Measurements from ENCODE around the gene PODXL2.

Gene PODXL2

GRCh38 chr3:127587876-127588275, 41.1 kb upstream of the PODXL2 start:
- DNase-seq (ENCODE audit: low read depth), result no peak
- peak overlapping the region; percentile 7 for H3K4me3 ChIP-seq (ENCODE audit: low read depth, low read length)
- TF ChIP-seq, protein P1, sequence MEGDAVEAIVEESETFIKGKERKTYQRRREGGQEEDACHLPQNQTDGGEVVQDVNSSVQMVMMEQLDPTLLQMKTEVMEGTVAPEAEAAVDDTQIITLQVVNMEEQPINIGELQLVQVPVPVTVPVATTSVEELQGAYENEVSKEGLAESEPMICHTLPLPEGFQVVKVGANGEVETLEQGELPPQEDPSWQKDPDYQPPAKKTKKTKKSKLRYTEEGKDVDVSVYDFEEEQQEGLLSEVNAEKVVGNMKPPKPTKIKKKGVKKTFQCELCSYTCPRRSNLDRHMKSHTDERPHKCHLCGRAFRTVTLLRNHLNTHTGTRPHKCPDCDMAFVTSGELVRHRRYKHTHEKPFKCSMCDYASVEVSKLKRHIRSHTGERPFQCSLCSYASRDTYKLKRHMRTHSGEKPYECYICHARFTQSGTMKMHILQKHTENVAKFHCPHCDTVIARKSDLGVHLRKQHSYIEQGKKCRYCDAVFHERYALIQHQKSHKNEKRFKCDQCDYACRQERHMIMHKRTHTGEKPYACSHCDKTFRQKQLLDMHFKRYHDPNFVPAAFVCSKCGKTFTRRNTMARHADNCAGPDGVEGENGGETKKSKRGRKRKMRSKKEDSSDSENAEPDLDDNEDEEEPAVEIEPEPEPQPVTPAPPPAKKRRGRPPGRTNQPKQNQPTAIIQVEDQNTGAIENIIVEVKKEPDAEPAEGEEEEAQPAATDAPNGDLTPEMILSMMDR (IDR thresholded peaks at IDR 0.05; ENCODE audit: low read depth, low read length), result no peak

GRCh38 chr3:127588806-127589577, 40.0 kb upstream of the PODXL2 start:
- DNase-seq (ENCODE audit: low read depth), result peak; percentile 80
- H3K4me3 ChIP-seq (ENCODE audit: low read depth, low read length), result peak overlapping the region; percentile 80

DNA sequence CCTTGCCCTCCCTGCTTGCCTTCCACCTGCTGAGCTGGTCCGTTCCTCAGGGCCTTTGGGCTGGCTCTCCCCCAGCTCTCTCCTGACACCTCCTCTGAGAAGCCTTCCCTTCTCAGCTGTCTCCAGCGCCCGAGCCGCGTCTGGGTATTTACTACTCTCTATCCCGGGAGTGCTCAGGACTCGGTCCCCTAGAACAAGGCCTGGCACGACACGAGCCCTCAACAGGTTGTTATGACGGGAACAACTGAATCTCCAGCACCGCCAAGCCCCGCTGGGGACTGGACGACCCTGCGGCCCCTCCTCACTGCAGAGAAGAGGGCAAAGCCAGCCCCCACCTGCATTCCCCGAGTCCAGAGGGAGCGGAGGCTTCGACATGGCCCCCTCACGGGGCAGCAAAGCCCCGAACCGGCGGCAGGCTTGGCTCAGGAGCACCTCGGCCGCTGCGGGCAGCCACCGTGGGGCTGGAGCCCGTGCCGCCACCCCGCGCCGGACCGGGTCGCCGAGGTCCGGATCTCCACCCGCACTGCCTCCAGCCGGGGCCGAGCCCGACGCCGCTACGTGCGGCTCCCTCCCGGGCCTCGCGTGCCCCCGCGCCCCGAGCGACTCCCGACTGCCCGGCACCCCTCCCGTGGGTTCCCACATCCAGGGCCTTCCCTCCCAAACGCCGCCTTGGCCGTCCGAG, 39.2 kb upstream of the PODXL2 start:
- DNase-seq (ENCODE audit: low read depth), result peak; percentile 29
- TF ChIP-seq POLR2A (IDR thresholded peaks at IDR 0.05; ENCODE audit: extremely low read depth, insufficient read length) (no peak), MYC (IDR thresholded peaks at IDR 0.05; ENCODE audit: low read depth, low read length) (no peak)
- TF ChIP-seq, protein P1 (IDR thresholded peaks at IDR 0.05; ENCODE audit: low read depth, low read length), result no peak
- TF ChIP-seq, protein P2, sequence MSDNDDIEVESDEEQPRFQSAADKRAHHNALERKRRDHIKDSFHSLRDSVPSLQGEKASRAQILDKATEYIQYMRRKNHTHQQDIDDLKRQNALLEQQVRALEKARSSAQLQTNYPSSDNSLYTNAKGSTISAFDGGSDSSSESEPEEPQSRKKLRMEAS (IDR thresholded peaks at IDR 0.05; ENCODE audit: low read depth, low read length), result no peak
- peak overlapping the region; percentile 80 for H3K4me3 ChIP-seq (ENCODE audit: low read depth, low read length)

More at GRCh38 chr3:127588806-127589577, 40.0 kb upstream of the PODXL2 start:
- TF ChIP-seq, protein P1 (IDR thresholded peaks at IDR 0.05; ENCODE audit: low read depth, low read length), result no peak
- TF ChIP-seq, protein P2 (IDR thresholded peaks at IDR 0.05; ENCODE audit: low read depth, low read length), result no peak
- no peak for TF ChIP-seq POLR2A (IDR thresholded peaks at IDR 0.05; ENCODE audit: extremely low read depth, insufficient read length)
- TF ChIP-seq MYC (IDR thresholded peaks at IDR 0.05; ENCODE audit: low read depth, low read length), result no peak

DNA sequence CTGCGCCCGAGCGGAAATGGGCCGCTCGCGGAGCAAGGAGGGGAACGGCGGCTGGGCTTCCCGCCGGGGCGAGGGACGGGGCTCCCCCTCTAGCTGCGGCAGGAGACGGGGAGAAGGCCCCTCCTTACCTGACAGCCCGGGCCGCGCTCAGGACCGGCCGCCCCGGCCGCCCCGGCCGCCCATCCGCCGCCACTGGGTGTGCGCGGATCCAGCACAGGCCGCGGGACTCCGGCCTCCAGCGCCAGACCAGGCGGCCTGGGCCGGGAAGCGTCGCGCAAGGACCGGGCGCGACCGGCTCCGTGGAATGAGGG, 38.7 kb upstream of the PODXL2 start:
- TF ChIP-seq, protein P2 (IDR thresholded peaks at IDR 0.05; ENCODE audit: low read depth, low read length), result no peak
- no peak for TF ChIP-seq POLR2A (IDR thresholded peaks at IDR 0.05; ENCODE audit: extremely low read depth, insufficient read length)
- TF ChIP-seq, protein P1 (IDR thresholded peaks at IDR 0.05; ENCODE audit: low read depth, low read length), result no peak
- DNase-seq (ENCODE audit: low read depth), result no peak
- peak overlapping the region; percentile 80 for H3K4me3 ChIP-seq (ENCODE audit: low read depth, low read length)

- TF ChIP-seq, protein P1 (IDR thresholded peaks at IDR 0.05; ENCODE audit: low read depth, low read length), result peak; percentile 14
- TF ChIP-seq, protein P2 (IDR thresholded peaks at IDR 0.05; ENCODE audit: low read depth, low read length), result peak; percentile 92
- TF ChIP-seq MYC (IDR thresholded peaks at IDR 0.05; ENCODE audit: low read depth, low read length) (peak; percentile 98), POLR2A (IDR thresholded peaks at IDR 0.05; ENCODE audit: extremely low read depth, insufficient read length) (peak; percentile 52)
- peak; percentile 98 for DNase-seq (ENCODE audit: low read depth)
- peak within 1 kb of the TSS; percentile 80 for H3K4me3 ChIP-seq (ENCODE audit: low read depth, low read length)
Observed at GRCh38 chr3:127590593-127591465, 38.2 kb upstream of the PODXL2 start, which contains the start of gene TPRA1. TPRA1 (minus strand) TSS chr3:127590733; CDS start chr3:127580146, 10,587 bp downstream.
